Stimulated activated CD8-positive, alpha-beta memory T cell treated with anti-CD3 and anti-CD28 coated beads, Interleukin-12 subunit alpha, Interleukin-12 subunit beta, amount 100 ng/mL, for 24 hours (primary cell): ENCODE data around the gene HSD17B12.
"Not testable (repeated sequence)": the region's sequence is repeated elsewhere in the genome, so short reads cannot be mapped to it uniquely, and the experiment has no call there.

Experiments
- DNase-seq: peaks from one replicate; pipeline ENCODE4 v3.0.0-alpha.2; 2020; ENCODE audit errors: extremely low read depth

The HSD17B12 gene

DNA sequence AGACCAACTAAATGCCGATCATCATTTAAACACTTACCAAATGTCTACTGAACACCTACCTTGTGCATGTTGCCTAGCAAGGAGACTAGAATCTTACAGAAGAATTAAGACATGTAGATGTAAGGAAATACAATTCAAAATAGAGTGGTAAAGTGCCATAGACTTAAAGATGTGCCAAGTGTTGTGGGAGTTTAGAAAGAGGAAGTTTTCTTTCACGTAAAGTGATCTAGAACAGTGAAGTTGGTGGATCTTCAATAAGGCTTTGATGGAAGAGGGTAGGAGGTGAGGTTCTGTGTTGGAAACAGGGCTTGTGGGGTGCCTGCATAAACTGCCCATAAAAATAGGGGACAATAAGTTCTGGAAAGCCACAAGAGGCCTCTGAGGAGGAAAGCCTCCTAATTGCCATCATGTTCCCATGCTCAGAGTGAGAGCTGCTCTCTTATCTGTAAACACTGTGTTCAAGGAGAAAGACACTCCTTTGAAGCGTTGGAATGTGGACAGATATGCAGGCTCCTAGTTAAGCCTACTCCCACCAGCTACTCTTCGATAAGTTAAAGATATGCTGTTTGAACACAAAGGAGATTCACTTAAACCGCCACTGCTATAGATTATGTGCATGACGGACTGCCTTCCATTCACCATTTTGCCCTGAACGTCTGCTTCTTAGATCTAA, 66.7 kb downstream of the HSD17B12 start:
- DNase-seq, result no peak

DNA sequence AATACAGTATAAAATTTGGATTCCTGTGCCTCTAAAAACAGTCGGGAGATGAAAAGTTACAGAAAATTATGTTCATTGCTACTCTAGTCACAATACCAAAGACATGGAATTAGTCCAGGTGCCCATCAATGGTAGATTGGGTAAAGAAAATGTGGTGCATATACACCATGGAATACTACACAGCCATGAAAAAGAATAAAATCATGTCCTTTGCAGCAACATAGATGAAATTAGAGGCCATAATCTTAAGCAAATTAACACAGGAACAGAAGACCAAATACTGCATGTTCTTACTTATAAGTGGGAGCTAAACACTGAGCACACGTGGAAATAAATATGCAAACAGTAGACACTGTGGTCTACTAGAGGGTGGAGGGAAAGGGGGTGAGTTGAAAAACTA, 67.6 kb downstream of the HSD17B12 start:
- DNase-seq, result no peak

- no peak for DNase-seq
These were observed 71.2 kb downstream of the HSD17B12 start for GRCh38 chr11:43751726-43752125.

DNA sequence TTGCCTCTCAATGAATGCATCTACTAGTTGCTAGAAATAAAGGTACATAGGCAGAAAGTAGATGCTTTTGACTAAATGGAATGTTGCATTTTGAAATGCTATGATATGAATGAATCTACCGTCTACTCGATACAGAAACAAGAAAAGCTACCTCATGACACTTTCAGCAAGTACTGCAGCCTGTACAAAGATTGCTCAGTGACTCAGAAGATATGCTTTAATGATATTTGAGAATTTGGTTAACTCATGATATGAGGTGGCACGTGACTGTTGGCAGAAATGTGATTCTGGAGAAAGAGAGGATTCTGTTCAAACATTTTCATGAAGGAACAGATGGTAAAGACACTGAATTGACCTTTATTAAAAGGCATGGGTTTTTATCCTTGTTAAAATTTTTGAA, 76.0 kb downstream of the HSD17B12 start:
- DNase-seq, result no peak

- no peak for DNase-seq
These were observed 78.4 kb downstream of the HSD17B12 start for GRCh38 chr11:43758927-43759326.

- no peak for DNase-seq
These were observed 80.4 kb downstream of the HSD17B12 start for GRCh38 chr11:43760902-43761301.

DNA sequence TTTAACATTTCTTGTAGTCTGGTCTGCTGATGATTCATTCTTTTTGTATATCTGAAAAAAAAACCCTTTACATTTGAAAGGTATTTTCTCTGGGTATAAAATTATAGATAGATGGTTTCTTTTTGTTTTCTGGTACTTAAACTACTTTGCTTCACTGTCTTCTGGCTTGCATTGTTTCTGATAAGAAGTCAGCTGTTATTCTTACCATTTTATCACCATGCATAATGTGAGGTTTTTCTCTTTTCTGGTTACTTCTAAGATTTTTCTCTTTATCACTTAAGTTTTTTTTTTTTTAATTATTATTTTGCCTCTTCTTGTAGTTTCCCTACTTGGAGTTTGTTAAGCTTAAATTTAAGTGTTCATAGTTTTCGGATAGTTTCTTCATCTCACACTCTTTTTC, 84.7 kb downstream of the HSD17B12 start:
- DNase-seq, result no peak

DNA sequence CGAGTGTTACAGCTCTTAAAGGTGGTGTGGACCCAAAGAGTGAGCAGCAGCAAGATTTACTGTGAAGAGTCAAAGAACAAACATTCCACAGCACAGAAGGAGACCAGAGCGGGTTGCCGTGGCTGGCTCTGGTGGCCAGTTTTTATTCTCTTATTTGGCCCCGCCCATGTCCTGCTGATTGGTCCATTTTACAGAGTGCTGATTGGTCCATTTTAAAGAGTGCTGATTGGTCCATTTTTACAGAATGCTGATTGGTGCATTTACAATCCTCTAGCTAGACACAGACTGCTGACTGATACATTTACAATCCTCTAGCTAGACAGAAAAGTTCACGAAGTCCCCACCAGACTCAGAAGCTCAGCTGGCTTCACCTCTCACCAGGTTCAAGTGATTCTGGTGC, 88.1 kb downstream of the HSD17B12 start:
- not testable (repeated sequence) for DNase-seq

DNA sequence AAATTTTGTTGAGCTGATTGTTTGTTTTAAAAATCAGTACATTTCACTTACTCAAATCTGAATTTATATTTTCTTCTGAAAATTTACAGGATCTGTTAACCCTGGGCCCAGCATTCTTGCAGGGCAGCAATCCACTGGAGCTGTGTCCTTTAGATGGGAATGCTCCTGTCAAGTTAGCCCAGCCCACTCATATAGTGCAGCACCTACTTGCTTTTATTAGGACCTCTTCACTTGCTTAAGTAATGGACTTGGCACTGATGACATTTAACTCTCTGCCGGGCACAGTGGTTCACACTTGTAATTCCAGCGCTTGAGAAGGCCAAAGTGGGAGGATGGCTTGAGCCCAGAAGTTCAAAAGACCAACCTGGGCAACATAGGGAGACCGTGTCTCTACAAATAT, 89.6 kb downstream of the HSD17B12 start:
- DNase-seq, result no peak

- DNase-seq, result no peak
These were observed 92.2 kb downstream of the HSD17B12 start for GRCh38 chr11:43772733-43773132.

- DNase-seq, result no peak
These were observed 94.2 kb downstream of the HSD17B12 start for GRCh38 chr11:43774786-43775185.

GRCh38 chr11:43779306-43779705, 98.8 kb downstream of the HSD17B12 start:
- no peak for DNase-seq

- DNase-seq, result no peak
These were observed 103.8 kb downstream of the HSD17B12 start for GRCh38 chr11:43784301-43784700.

GRCh38 chr11:43784866-43785265, 104.3 kb downstream of the HSD17B12 start:
- no peak for DNase-seq

DNA sequence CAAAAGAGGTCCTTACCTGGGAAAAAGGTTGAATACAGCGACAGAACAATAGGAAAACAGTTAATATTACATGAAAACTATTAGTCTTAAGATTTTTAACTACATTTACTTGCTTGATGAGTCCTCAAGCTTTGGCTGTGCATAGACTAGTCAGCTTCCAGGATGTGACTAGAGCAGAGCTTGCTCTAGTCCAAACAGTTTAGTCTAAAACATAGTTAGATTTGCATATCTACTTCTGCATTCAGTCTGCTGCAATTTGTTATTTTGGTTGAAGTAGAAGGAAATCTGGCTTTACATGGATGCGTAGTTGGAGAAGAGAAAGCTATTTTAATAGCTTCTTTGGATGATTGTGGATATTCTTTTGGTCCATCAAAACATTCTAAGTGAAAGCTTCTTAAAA, 104.8 kb downstream of the HSD17B12 start:
- no peak for DNase-seq

DNA sequence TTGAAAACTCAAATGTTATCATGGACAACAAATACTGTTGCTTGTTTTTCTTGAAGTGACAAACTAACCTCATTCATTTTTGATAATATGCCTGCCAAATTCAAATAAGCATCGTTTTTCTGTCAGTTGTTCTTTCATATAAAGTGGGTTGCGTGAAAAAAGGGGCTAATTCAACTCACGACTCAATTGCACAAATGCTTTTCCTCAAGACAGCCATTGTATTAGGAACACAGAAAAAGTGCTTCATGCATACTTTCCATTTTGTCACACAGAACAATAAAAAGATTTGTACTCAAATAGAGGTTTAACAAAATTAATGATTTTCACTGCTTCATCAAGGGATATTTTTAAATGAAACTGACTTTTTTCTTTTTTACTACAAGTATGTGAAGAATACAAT, 105.5 kb downstream of the HSD17B12 start:
- DNase-seq, result no peak

DNA sequence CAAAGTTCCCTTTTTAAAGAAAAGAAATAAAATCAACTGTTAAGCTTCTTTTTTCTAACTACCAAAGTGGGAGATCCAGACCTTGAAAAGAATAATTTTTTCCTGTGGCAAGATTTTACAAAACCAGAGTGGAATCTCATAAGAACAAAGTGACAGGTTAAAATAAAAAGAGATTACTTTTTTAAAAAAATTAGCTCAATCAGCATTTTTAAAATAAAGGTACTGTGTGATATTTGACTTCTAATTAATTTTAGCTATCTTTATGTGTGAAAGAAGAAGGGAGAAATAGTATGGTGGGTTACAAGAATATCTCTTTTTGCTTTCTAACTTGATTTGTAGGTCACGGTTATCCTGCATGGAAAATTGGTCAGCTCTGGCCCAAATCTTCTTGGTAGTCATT, 107.3 kb downstream of the HSD17B12 start:
- no peak for DNase-seq

DNA sequence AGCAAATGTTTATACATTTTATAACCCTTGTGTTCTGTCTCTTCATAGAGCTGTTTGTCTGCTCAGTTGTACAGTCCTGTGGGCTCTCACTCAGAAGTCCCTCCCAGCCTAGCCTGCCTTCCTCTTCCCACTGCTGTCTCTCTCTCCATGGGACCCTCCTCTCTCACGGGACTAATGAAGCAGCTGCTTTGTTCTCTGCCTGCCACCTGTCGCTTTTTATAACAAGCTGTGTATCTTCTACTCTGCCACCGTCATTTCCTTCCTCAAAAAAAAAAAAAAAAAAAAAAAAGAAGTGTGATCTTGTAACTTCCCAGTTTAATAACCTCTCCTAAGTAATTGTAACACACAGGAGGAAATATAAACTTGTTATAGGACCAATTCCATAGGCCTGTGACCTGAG, 107.9 kb downstream of the HSD17B12 start:
- DNase-seq, result no peak

GRCh38 chr11:43789700-43790443, 109.3 kb downstream of the HSD17B12 start:
- DNase-seq, result no peak

DNA sequence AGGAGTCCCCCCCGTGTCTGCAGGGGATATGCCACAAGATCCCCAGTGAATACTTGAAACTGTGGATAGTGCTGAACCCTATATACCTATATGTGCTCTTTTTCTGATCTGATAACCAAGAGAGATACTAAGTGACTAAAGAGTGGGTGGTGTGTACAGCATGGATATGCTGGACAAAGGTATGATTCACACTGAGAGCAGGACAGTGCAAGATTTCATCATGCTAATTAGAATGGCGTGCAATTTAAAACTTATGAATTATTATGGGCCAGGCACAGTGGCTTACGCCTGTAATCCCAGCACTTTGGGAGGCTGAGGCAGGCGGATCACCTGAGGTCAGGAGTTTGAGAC, 109.9 kb downstream of the HSD17B12 start:
- no peak for DNase-seq

DNA sequence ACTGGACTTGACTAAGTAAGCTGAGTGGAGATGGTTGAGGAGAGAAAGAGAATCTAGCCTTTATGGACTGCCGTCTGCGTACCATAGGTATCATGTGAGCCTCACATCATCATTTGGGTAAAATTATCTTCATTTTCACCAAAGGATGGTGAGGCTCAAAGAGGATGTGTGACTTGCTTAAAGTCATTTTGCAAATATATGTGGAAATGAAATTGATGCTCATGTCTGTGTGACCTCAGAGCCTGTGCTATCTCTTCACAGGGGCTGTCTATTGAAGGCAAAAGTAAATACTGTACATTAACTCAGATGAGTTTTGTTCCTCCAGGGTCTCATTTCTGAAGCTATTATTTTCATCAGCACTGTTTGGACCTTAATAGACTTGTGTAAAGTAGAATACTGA, 116.8 kb downstream of the HSD17B12 start:
- DNase-seq, result no peak

- DNase-seq, result no peak
These were observed 117.3 kb downstream of the HSD17B12 start for GRCh38 chr11:43797866-43798265.

GRCh38 chr11:43802509-43802908, 122.0 kb downstream of the HSD17B12 start:
- no peak for DNase-seq

- DNase-seq, result no peak
These were observed 123.2 kb downstream of the HSD17B12 start for GRCh38 chr11:43803766-43804165.
